Daoy (cell line): ENCODE data around the gene IFNK. TPM values are rescaled to one million over a fixed set of nuclear protein-coding genes. Genes with fewer than 3 reads are reported as not detected.

Source experiments
- DNase-seq: peaks from one replicate; pipeline ENCODE4 v3.0.0-alpha.2; 2015; ENCODE audit warnings: low read depth
- total RNA-seq: library from RNA; depleted of rRNA; stranded (reverse); fragments of >200 nt; shearing (Covaris generic); gene quantifications from 2 replicates; pipeline ENCODE4 v1.2.3, GENCODE V29; 2014

The IFNK gene
- total RNA-seq, 1 experiment from 2014 or later, result not detected

DNA sequence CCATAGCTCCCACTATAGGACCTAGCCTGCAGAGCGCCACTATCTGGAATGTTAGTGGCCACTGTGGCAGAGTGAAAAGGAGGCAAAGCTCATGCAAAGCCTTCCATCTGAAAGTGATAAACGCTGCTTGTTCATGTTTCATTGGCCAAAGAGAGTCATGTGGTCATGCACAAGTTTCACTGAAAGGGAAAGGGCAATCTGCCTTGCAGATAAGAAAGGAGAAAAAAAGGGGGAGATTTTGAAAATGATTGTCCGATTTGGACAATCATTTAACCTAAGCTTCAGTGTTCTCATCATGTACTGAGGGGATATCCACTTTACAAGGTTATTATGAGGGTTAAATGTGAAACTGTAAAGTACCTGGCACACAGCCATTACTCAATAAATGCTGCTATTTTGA lies 14.6 kb downstream of the IFNK start:
- no peak for DNase-seq

GRCh38 chr9:27539479-27540441 lies 15.7 kb downstream of the IFNK start:
- peak; percentile 14 for DNase-seq

DNA sequence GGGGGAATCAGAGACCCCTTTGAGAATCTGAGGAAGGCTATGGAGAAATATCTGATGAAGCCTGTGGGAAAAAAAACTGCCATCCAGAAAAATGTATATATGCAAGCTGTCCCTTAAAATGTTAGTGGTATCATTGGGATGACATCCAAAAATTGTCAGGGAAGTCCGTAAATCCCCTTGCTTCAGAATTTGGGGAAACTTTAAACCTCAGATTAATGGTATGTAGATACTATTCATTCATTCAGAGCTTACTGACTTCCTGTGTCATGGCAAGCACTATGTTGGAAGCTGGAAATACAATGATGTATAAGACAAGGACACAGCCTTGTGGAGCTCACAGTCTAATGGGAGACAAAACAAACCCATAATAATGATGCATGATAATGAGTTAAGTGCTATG lies 16.4 kb downstream of the IFNK start:
- no peak for DNase-seq

DNA sequence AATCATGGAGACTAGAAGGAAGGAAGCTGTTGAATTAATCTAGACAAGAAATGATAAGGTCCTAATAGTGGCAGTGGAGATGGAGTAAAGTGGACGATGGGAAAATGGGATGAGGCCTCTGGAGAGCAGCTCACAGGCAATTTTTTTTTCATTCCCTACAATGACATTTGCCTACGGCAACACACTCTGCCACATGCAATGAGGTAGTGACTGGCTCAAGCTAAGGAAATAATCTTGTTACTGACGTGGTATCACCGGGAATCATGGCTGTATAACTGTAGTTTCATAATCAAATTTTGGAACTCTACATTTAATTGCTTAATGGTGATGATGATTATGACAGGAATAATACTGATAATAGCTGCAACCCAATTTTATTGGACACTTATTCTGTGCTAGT lies 17.6 kb downstream of the IFNK start:
- DNase-seq, result no peak

GRCh38 chr9:27542508-27542907 lies 18.4 kb downstream of the IFNK start:
- DNase-seq, result no peak

- no peak for DNase-seq
Observed at GRCh38 chr9:27545471-27545870, 21.4 kb downstream of the IFNK start.

GRCh38 chr9:27548055-27548741 lies 24.1 kb downstream of the IFNK start:
- DNase-seq, result peak; percentile 20

- no peak for DNase-seq
Observed at GRCh38 chr9:27549196-27549755, 25.2 kb downstream of the IFNK start.

GRCh38 chr9:27554712-27555111 lies 30.6 kb downstream of the IFNK start:
- no peak for DNase-seq

DNA sequence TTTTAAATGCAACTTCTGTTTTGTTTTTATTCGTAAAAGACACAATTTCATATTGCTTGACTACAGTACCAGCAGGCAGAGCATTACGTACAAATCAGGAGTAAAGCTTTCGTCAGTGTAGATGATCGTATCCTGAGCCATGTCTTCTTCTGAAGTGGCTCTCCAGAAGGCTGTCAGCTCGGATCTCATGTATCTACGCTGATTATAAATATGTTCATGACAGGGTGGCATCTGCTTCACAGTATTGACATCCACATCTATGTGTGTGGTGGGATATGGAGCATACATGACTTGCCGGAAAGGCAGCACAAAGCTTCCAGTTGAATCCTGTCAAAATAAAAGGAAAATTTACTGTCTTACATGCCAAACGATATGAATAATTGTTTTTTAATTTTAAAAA lies 32.4 kb downstream of the IFNK start:
- DNase-seq, result no peak

DNA sequence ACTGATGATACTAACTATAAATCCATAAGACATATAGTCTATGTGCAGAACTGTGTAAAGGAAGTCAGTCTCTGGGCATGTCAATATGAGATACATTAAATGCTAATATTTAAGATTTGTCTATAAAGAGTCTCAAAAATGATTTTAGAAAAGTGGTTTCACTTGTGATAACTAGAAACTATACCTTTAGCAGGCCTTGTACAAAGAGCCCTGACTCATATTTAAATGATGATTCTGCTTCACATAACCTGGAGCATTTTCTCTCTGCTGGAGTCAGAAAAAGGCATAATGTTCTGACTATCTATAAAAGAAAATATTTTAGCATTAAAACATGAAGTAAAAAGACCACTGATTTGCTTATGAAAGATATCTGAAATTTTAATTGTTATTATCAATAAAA lies 34.2 kb downstream of the IFNK start:
- DNase-seq, result no peak

GRCh38 chr9:27560457-27560856 lies 36.4 kb downstream of the IFNK start:
- no peak for DNase-seq

- no peak for DNase-seq
Observed at GRCh38 chr9:27561685-27562084, 37.6 kb downstream of the IFNK start.

DNA sequence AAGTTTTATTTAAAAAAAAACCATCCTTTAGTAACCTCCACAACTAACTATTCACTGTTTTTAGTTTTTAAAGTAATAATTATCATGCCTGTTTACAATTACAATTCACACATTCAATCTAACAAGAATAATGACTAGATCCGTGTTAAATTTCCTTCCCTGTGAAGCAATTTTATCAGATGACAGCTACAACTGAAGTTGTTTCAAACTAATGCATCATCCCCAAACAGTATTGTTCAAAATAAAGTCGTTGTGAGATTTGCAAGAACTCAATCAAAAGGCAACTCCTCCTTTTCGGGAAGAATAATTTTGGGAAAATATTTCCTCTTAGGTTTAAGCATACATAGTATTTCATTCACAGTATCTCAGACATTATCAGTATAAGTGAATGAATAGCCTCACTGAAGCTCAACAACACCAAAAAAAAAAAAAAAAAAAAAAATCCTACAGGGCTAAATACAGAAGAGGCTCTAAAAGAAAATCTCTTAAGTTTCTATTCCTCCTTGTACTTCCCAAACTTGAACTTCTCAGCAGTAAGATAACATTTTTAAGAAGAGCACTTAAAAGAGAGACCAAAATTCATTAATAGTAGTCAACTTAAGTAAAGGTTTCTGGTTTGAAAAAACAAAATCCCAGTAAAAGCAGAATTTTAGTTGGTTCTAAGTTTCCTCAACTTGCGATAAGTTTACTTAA lies 39.8 kb downstream of the IFNK start:
- DNase-seq, result no peak

DNA sequence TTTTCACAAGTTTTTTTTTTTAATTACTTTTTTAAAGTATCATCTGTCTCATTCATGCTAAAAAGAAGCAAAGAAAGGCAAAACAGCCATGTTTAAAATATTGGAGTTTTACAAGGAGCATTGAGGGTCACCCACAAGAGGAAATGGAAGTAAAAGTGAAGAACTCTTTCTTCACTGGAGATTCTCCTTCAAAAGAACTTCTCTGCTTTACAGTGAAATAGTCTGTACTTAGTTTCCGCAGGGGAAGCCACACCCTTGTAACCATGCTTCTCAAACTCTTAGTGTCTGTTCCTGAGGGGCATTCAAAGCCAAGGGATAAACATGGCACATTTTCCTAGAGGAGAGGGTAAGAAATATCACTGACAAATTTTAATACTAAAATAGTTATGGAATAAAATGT lies 40.6 kb downstream of the IFNK start:
- DNase-seq, result no peak

DNA sequence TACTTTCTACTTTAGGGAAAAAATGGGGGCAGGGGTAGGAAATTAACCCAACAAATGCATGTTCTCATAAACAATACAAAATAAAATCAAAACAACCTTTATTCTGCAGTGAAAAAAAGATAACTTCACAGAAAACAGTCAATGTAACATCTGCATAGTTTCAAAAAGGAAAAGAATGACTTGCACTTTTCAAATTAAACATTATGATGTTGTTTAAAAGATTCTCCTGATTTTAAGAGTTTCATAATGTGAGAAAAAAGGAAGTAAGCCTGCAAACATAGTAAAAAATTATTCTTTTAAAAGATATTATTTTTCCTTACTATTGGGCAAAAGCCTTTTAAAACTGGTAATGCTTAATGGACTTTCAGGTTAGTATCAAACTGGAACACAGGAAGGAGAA lies 41.6 kb downstream of the IFNK start:
- DNase-seq, result no peak

- DNase-seq, result no peak
Observed at GRCh38 chr9:27566118-27566517, 42.0 kb downstream of the IFNK start.

- DNase-seq, result peak; percentile 18
Observed at GRCh38 chr9:27569406-27569805, 45.3 kb downstream of the IFNK start.

DNA sequence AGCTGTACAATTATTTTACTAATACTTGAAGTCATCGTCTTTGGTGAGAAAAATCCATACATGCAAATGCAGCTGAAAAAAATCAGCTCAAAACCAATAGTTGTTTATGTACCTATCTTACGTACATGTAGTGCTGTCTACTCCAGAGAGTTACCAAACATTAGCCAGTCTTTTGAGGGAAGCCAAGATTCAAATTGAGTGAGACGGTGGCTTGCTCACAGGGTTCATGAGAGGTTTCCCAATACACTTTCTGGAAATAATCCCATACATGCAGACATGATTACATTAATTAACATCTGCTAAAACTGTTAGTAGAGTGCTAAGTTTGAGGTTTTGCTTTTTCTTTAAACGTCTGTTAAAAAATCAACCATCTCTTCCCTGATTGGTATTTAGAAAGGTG lies 46.9 kb downstream of the IFNK start:
- DNase-seq, result no peak

GRCh38 chr9:27572061-27572460 lies 48.0 kb downstream of the IFNK start:
- no peak for DNase-seq

DNA sequence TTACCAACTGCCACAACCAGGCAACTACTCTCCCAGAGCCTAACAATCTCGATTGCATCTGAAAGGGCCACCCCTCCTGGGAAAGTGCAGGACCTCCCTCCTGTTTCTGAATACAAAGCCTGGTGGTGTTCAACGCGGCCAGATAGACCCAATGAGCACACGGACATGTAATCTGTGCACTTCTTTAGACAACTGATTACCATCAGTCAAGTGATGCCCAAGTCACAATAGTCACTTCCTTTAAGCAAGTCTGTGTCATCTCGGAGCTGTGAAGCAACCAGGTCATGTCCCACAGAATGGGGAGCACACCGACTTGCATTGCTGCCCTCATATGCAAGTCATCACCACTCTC lies 48.5 kb downstream of the IFNK start:
- DNase-seq, result peak; percentile 64

- peak; percentile 85 for DNase-seq
Observed at GRCh38 chr9:27572918-27573633, 49.0 kb downstream of the IFNK start, which contains the start of gene C9orf72. Gene C9orf72, minus strand, starts transcription at chr9:27573481. Its CDS starts 6,361 bp downstream, at chr9:27567120.
